CD8-positive, alpha-beta memory T cell (primary cell): ENCODE data around the gene GPR33. TPM values are rescaled to one million over a fixed set of nuclear protein-coding genes. Genes with fewer than 3 reads are reported as not detected.

Source experiments
- CTCF ChIA-PET: fragments of 350-600 bp; sonication (Branson Sonifier 250); formaldehyde crosslinking; loops from one replicate; lab custom pipeline; 2021; ENCODE audit warnings: antibody characterized with exemption; lab: Charles Lee
- POLR2A ChIA-PET: fragments of 350-600 bp; sonication (Branson Sonifier 250); formaldehyde crosslinking; loops from one replicate; lab custom pipeline; 2021; ENCODE audit warnings: antibody characterized with exemption; lab: Charles Lee
- DNase-seq, 5 donors: peaks; one replicate each; pipeline versions ENCODE4 v3.0.0 to v3.0.0-alpha.2; 2020 to 2022; ENCODE audit warnings: mixed read lengths in 1 of 5
- H3K27ac ChIP-seq: one replicate; pipeline ENCODE4 v1.7.0; 2013; ENCODE audit warnings: low read depth, mild to moderate bottlenecking, low read length, moderate library complexity
- H3K27me3 ChIP-seq: 2 replicates; pipeline ENCODE4 v1.7.0; 2013; ENCODE audit warnings: low read length, mild to moderate bottlenecking; ENCODE audit not compliant: insufficient read depth, poor library complexity, severe bottlenecking
- H3K36me3 ChIP-seq: 2 replicates; pipeline ENCODE4 v1.7.0; 2013; ENCODE audit warnings: mild to moderate bottlenecking, low read length, moderate library complexity; ENCODE audit not compliant: insufficient read depth
- H3K4me1 ChIP-seq: 2 replicates; pipeline ENCODE4 v1.7.0; 2013; ENCODE audit warnings: mild to moderate bottlenecking, low read length, moderate library complexity; ENCODE audit not compliant: insufficient read depth
- H3K4me3 ChIP-seq: 2 replicates; pipeline ENCODE4 v1.7.0; 2013; ENCODE audit warnings: mild to moderate bottlenecking, low read length
- H3K9me3 ChIP-seq: 2 replicates; pipeline ENCODE4 v1.7.0; 2013; ENCODE audit warnings: mild to moderate bottlenecking, low read length
- H3K27ac Mint-ChIP-seq, 8 donors: one replicate each; pipeline ENCODE4 v1.8.0; 2020 to 2021; ENCODE audit warnings: mixed read lengths in 8 of 8, mild to moderate bottlenecking in 6 of 8, inconsistent platforms in 3 of 8, moderate library complexity in 3 of 8
- H3K27me3 Mint-ChIP-seq, 2 donors: one replicate each; pipeline ENCODE4 v1.8.0; 2020 to 2021; ENCODE audit warnings: mixed read lengths in 2 of 2, mild to moderate bottlenecking in 1 of 2, moderate library complexity in 1 of 2
- H3K36me3 Mint-ChIP-seq, 3 donors: one replicate each; pipeline ENCODE4 v1.8.0; 2020 to 2021; ENCODE audit warnings: mixed read lengths in 3 of 3, inconsistent platforms in 1 of 3, mild to moderate bottlenecking in 1 of 3
- H3K4me1 Mint-ChIP-seq, 3 donors: one replicate each; pipeline ENCODE4 v1.8.0; 2020 to 2021; ENCODE audit warnings: mixed read lengths in 3 of 3, inconsistent platforms in 1 of 3, mild to moderate bottlenecking in 1 of 3
- H3K4me3 Mint-ChIP-seq, 7 donors: one replicate each; pipeline ENCODE4 v1.8.0; 2020 to 2021; ENCODE audit warnings: mixed read lengths in 7 of 7, mild to moderate bottlenecking in 6 of 7, moderate library complexity in 4 of 7, inconsistent platforms in 2 of 7
- H3K9me3 Mint-ChIP-seq, 5 donors: one replicate each; pipeline ENCODE4 v1.8.0; 2020 to 2022; ENCODE audit warnings: mixed read lengths in 5 of 5, mild to moderate bottlenecking in 3 of 5, moderate library complexity in 2 of 5, inconsistent platforms in 1 of 5
- polyA plus RNA-seq: library from polyadenylated mRNA; unstranded; fragments of 300-500 nt; fragmentation: Illumina TruSeq; gene quantifications from one replicate; pipeline ENCODE4 v1.2.3, GENCODE V29; 2021
- total RNA-seq, 2 experiments: library from RNA; stranded (reverse); gene quantifications; one replicate each; pipeline ENCODE4 v1.2.3, GENCODE V29; 2021

GPR33 gene, protein sequence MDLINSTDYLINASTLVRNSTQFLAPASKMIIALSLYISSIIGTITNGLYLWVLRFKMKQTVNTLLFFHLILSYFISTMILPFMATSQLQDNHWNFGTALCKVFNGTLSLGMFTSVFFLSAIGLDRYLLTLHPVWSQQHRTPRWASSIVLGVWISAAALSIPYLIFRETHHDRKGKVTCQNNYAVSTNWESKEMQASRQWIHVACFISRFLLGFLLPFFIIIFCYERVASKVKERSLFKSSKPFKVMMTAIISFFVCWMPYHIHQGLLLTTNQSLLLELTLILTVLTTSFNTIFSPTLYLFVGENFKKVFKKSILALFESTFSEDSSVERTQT
- total RNA-seq, result not detected
- polyA plus RNA-seq, result not detected

DNA sequence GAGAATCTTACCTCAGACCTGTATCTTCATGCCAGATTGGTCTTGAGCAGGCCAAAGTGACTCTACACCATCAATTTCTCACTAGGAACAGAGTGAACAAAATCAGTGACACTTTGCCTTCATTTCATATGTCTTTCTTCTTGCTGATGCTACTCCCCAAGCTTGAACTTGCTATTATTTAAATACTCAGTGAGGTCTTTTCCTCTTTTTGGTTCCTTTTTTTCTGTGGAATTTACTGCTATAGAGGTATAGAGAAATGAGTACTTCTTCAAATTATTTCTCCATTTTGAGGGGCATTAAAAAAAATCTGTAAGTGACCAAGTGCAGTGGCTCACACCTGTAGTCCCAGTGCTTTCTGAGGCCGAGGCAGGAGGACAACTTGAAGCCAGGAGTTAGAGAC, at the start of gene GPR33:
TSS of gene GPR33 (minus strand) at position 154 of the 400 bp plus-strand sequence. CDS start 4,074 bp downstream, outside the sequence.
- H3K4me1 ChIP-seq, result no peaks in the 10 kb centered on the region
- ChIA-PET POLR2A (no interaction called here), CTCF (no interaction called here)

GRCh38 chr14:31536201-31536960, 48.5 kb upstream of the GPR33 start:
- Histone ChIP-seq H3K36me3 (no peaks in the 10 kb centered on the region), H3K27me3 (no peaks in the 10 kb centered on the region), H3K4me3 (no peak overlapping the region), H3K9me3 (no peaks in the 10 kb centered on the region), H3K27ac (no peak overlapping the region), H3K4me1 (no peaks in the 10 kb centered on the region)
- peaks cover 12 to 33% of the 10 kb centered on the region in 2 donors for H3K27me3 Mint-ChIP-seq
- H3K27ac Mint-ChIP-seq, result no peak overlapping the region
- CTCF ChIA-PET, result no interaction called here
- POLR2A ChIA-PET, result no interaction called here
- no peak for DNase-seq
- no peak overlapping the region for H3K4me3 Mint-ChIP-seq
- H3K36me3 Mint-ChIP-seq, result no peaks in the 10 kb centered on the region
- no peaks in the 10 kb centered on the region for H3K9me3 Mint-ChIP-seq
- H3K4me1 Mint-ChIP-seq, result no peaks in the 10 kb centered on the region

More for the DNA sequence above, at the start of gene GPR33:
- no peaks in the 10 kb centered on the region for H3K36me3 Mint-ChIP-seq
- H3K4me1 Mint-ChIP-seq, result no peaks in the 10 kb centered on the region
- peak within 1 kb of the TSS in 1 of 8 donors; percentile 12 for H3K27ac Mint-ChIP-seq
- Histone ChIP-seq H3K4me3 (no peak within 1 kb of the TSS), H3K27ac (no peak within 1 kb of the TSS), H3K36me3 (no peaks in the 10 kb centered on the region), H3K9me3 (no peaks in the 10 kb centered on the region), H3K27me3 (no peaks in the 10 kb centered on the region)
- no peak for DNase-seq
- H3K9me3 Mint-ChIP-seq, result no peaks in the 10 kb centered on the region
- no peak within 1 kb of the TSS for H3K4me3 Mint-ChIP-seq
- peaks cover 4 to 19% of the 10 kb centered on the region in 2 donors for H3K27me3 Mint-ChIP-seq

- Mint-ChIP-seq H3K27me3 (peaks cover 0 to 4% of the 10 kb centered on the region in 2 donors), H3K9me3 (no peaks in the 10 kb centered on the region), H3K4me1 (peaks cover 0 to 4% (median 0%) of the 10 kb centered on the region in 3 donors), H3K4me3 (no peak overlapping the region), H3K36me3 (no peaks in the 10 kb centered on the region), H3K27ac (no peak overlapping the region)
- Histone ChIP-seq H3K36me3 (no peaks in the 10 kb centered on the region), H3K4me3 (no peak overlapping the region), H3K27me3 (no peaks in the 10 kb centered on the region), H3K4me1 (no peaks in the 10 kb centered on the region), H3K9me3 (no peaks in the 10 kb centered on the region), H3K27ac (no peak overlapping the region)
- ChIA-PET CTCF (no interaction called here), POLR2A (no interaction called here)
- DNase-seq, result no peak
These were observed 42.3 kb upstream of the GPR33 start for GRCh38 chr14:31530136-31530535.

DNA sequence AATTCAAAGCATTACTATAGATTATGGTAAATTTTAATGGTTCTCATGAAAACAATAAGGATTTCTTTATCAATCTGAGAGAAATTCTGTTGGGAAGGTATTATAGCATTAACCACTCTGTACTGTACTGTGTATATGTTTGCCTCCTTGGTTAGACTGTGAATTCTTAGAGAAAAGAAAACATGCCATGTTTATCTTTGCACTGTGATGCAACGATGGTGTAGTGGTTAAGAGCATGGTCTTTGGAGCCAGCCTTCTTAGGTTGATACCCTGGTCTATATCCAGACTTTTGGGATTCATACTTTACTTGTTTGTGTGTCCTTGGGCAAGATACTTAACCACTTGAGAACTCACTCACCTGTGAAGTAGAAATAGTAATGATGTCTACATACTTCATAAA, 41.2 kb upstream of the GPR33 start:
- H3K36me3 Mint-ChIP-seq, result no peaks in the 10 kb centered on the region
- Histone ChIP-seq H3K4me3 (no peak overlapping the region), H3K27ac (no peak overlapping the region), H3K27me3 (no peaks in the 10 kb centered on the region), H3K4me1 (no peaks in the 10 kb centered on the region), H3K36me3 (no peaks in the 10 kb centered on the region), H3K9me3 (no peaks in the 10 kb centered on the region)
- ChIA-PET CTCF (no interaction called here), POLR2A (no interaction called here)
- H3K27me3 Mint-ChIP-seq, result peaks cover 2 to 5% of the 10 kb centered on the region in 2 donors
- H3K4me3 Mint-ChIP-seq, result no peak overlapping the region
- H3K4me1 Mint-ChIP-seq, result peaks cover 0 to 4% (median 0%) of the 10 kb centered on the region in 3 donors
- no peak for DNase-seq
- H3K27ac Mint-ChIP-seq, result no peak overlapping the region
- no peaks in the 10 kb centered on the region for H3K9me3 Mint-ChIP-seq

- ChIA-PET POLR2A (no interaction called here), CTCF (no interaction called here)
- no peak for DNase-seq
- no peak overlapping the region for H3K4me3 ChIP-seq
- H3K27ac ChIP-seq, result no peak overlapping the region
- no peaks in the 10 kb centered on the region for H3K36me3 ChIP-seq
- no peaks in the 10 kb centered on the region for H3K27me3 ChIP-seq
- Mint-ChIP-seq H3K27ac (no peak overlapping the region), H3K4me1 (peaks cover 0 to 4% (median 0%) of the 10 kb centered on the region in 3 donors), H3K4me3 (no peak overlapping the region), H3K36me3 (no peaks in the 10 kb centered on the region), H3K27me3 (peaks cover 7 to 13% of the 10 kb centered on the region in 2 donors), H3K9me3 (no peaks in the 10 kb centered on the region)
- H3K4me1 ChIP-seq, result no peaks in the 10 kb centered on the region
- no peaks in the 10 kb centered on the region for H3K9me3 ChIP-seq
These were observed 39.7 kb upstream of the GPR33 start for GRCh38 chr14:31527546-31527945.

DNA sequence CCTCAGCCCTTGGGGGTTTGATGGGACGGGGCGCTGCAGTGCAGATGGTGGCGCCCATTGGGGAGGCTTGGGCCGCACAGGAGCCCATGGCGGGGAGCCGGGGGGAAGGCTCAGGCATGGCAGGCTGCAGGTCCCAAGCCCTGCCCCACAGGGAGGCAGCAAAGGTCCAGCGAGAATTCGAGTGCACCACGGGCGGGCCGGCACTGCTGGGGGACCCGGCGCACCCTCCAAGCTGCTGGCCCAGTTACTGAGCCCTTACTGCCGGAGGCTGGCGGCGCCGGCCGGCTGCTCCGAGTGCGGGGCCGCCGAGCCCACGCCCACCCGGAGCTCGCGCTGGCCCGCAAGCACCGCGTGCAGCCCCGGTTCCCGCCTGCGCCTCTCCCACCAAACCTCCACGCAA, 39.2 kb upstream of the GPR33 start:
- Histone ChIP-seq H3K9me3 (no peaks in the 10 kb centered on the region), H3K4me3 (no peak overlapping the region), H3K27ac (no peak overlapping the region), H3K27me3 (no peaks in the 10 kb centered on the region), H3K36me3 (no peaks in the 10 kb centered on the region), H3K4me1 (no peaks in the 10 kb centered on the region)
- H3K27ac Mint-ChIP-seq, result no peak overlapping the region
- ChIA-PET CTCF (no interaction called here), POLR2A (no interaction called here)
- no peak for DNase-seq
- H3K27me3 Mint-ChIP-seq, result peaks cover 7 to 17% of the 10 kb centered on the region in 2 donors
- H3K36me3 Mint-ChIP-seq, result no peaks in the 10 kb centered on the region
- H3K4me3 Mint-ChIP-seq, result no peak overlapping the region
- H3K4me1 Mint-ChIP-seq, result peaks cover 0 to 4% (median 0%) of the 10 kb centered on the region in 3 donors
- H3K9me3 Mint-ChIP-seq, result no peaks in the 10 kb centered on the region

GRCh38 chr14:31510855-31511254, 23.0 kb upstream of the GPR33 start:
- no peaks in the 10 kb centered on the region for H3K9me3 ChIP-seq
- peaks cover 7 to 10% of the 10 kb centered on the region in 2 donors for H3K27me3 Mint-ChIP-seq
- no peak overlapping the region for H3K4me3 Mint-ChIP-seq
- H3K27me3 ChIP-seq, result no peaks in the 10 kb centered on the region
- H3K36me3 ChIP-seq, result no peaks in the 10 kb centered on the region
- POLR2A ChIA-PET, result no interaction called here
- no peak overlapping the region for H3K4me3 ChIP-seq
- no peak for DNase-seq
- H3K4me1 ChIP-seq, result no peaks in the 10 kb centered on the region
- H3K36me3 Mint-ChIP-seq, result no peaks in the 10 kb centered on the region
- H3K27ac Mint-ChIP-seq, result no peak overlapping the region
- no peaks in the 10 kb centered on the region for H3K4me1 Mint-ChIP-seq
- CTCF ChIA-PET, result interaction anchor here (1.0 to 1.9 kb wide), 3 partner anchors 14 to 743 kb away, joined by 3 to 7 read pairs (median 3); no protein-coding TSS in a partner anchor
- H3K27ac ChIP-seq, result no peak overlapping the region
- H3K9me3 Mint-ChIP-seq, result no peaks in the 10 kb centered on the region

DNA sequence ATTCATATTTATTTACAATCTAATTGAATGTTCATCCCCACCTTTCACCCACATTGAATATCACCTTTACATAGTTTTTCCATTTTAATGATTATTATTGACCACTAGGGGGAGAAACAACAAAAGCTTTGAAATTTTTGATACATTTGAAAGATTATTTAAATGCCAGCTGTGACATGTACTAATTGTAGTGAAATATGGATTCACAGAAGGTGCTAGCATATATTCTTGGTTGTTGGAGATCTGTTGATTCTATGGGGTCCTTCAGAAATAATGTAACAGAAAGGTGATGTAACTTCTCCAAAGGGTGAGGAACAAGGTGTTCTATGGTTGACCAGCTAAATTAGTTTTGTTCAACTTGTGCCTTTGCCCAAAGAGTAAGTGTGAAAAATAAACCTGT, 22.4 kb upstream of the GPR33 start:
- no peaks in the 10 kb centered on the region for H3K27me3 ChIP-seq
- CTCF ChIA-PET, result interaction anchor here (1.0 to 1.9 kb wide), 3 partner anchors 15 to 743 kb away, joined by 3 to 7 read pairs (median 3); no protein-coding TSS in a partner anchor
- Mint-ChIP-seq H3K36me3 (no peaks in the 10 kb centered on the region), H3K27ac (no peak overlapping the region), H3K27me3 (peaks cover 7 to 10% of the 10 kb centered on the region in 2 donors), H3K4me3 (no peak overlapping the region), H3K9me3 (no peaks in the 10 kb centered on the region), H3K4me1 (no peaks in the 10 kb centered on the region)
- no peak overlapping the region for H3K27ac ChIP-seq
- H3K4me1 ChIP-seq, result no peaks in the 10 kb centered on the region
- no peaks in the 10 kb centered on the region for H3K9me3 ChIP-seq
- no peak overlapping the region for H3K4me3 ChIP-seq
- DNase-seq, result peak in 1 of 5 donors; percentile 5
- H3K36me3 ChIP-seq, result no peaks in the 10 kb centered on the region
- POLR2A ChIA-PET, result no interaction called here
